Left ventricle myocardium superior (tissue), 1 donor: Measurements from ENCODE around the gene ARHGAP6. TPM values are rescaled to one million over a fixed set of nuclear protein-coding genes. Genes with fewer than 3 reads are reported as not detected.

Experiments
- microRNA-seq: library from miRNA; unstranded; fragments of <30 nt; microRNA quantifications from one replicate; pipeline ENCODE4 v1.2.0, GENCODE V29; 2020; ENCODE audit warnings: borderline number of aligned reads
- total RNA-seq: library from RNA; stranded (reverse); fragmentation: NEBNext Ultra II Directional; extraction: Animal tissue kit (Norgen Biotek cat#: 25700); gene quantifications from one replicate; pipeline ENCODE4 v1.2.1, GENCODE V29; 2021
- donor health status: DM: no; HTN: yes; CAD: no; lungs with severe emphysema.

Gene ARHGAP6
- total RNA-seq, 1 donor from 2014 or later, result 2.8 TPM

Small RNA genes within 50 kb of the gene (microRNA-seq; reads per million reads assigned to microRNA genes)
- gene MIR548AX, result not detected

Other genes with a start within 250 kb of the ARHGAP6 start
- 12.2 TPM for gene MSL3, start 92.3 kb upstream of the ARHGAP6 start, total RNA-seq